Measurements from ENCODE around the gene BRWD1. TPM values are rescaled to one million over a fixed set of nuclear protein-coding genes. Genes with fewer than 3 reads are reported as not detected.

BRWD1 gene
- total RNA-seq, 4 donors from 2014 or later, result 63.8 to 281 (median 103) TPM

DNA sequence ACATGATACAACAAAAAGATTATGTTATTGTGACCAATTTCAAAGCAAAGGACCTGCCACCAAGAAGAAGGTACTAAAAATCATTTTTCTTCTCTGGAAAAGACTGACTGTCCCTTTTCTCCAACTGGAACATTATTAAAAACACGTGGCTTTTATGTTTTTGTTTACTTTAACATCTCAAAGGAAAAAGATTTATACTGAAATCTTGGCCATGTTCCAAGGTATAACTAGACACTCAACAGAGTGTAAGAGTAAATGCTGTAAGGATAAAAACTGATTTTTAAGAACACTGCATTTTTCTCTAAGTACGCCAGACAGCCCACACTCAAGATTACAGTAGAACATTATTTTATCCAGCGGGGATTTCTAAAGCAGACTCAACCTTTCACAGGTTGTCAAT, 62.1 kb downstream of the BRWD1 start:
- no peaks in the 10 kb centered on the region for H3K9me3 ChIP-seq
- intact Hi-C loops (cut with DNase I; ENCODE audit: low total_unique reads), result no loop called here
- TF ChIP-seq POLR2AphosphoS5 (IDR thresholded peaks at IDR 0.05) (no peak), EP300 (IDR thresholded peaks at IDR 0.05; ENCODE audit: low read depth) (no peak), POLR2A (IDR thresholded peaks at IDR 0.05) (no peak)
- TF ChIP-seq, protein P1, sequence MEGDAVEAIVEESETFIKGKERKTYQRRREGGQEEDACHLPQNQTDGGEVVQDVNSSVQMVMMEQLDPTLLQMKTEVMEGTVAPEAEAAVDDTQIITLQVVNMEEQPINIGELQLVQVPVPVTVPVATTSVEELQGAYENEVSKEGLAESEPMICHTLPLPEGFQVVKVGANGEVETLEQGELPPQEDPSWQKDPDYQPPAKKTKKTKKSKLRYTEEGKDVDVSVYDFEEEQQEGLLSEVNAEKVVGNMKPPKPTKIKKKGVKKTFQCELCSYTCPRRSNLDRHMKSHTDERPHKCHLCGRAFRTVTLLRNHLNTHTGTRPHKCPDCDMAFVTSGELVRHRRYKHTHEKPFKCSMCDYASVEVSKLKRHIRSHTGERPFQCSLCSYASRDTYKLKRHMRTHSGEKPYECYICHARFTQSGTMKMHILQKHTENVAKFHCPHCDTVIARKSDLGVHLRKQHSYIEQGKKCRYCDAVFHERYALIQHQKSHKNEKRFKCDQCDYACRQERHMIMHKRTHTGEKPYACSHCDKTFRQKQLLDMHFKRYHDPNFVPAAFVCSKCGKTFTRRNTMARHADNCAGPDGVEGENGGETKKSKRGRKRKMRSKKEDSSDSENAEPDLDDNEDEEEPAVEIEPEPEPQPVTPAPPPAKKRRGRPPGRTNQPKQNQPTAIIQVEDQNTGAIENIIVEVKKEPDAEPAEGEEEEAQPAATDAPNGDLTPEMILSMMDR (IDR thresholded peaks at IDR 0.05), result no peak
- no peaks in the 10 kb centered on the region for H3K27me3 ChIP-seq
- WGBS, 2 donors (ENCODE audit: low coverage in 1 of 2), result 44 to 66% methylated on average over 3 of the region's 3 CpGs
- H3K4me3 ChIP-seq, result no peak overlapping the region
- DNase-seq, result no peak
- H3K4me1 ChIP-seq, result peaks cover 0 to 24% (median 11%) of the 10 kb centered on the region in 4 donors
- in situ Hi-C loops (cut with MboI; ENCODE audit: low pct_ligation_motif_present in 1 of 4, low pct_unique_long_range_greater_than_20kb in 1 of 4, low sequenced_read_pairs in 3 of 4), result no loop called here
- H3K36me3 ChIP-seq, result peaks cover 0 to 31% (median 16%) of the 10 kb centered on the region in 4 donors
- H3K27ac ChIP-seq, result no peak overlapping the region

DNA sequence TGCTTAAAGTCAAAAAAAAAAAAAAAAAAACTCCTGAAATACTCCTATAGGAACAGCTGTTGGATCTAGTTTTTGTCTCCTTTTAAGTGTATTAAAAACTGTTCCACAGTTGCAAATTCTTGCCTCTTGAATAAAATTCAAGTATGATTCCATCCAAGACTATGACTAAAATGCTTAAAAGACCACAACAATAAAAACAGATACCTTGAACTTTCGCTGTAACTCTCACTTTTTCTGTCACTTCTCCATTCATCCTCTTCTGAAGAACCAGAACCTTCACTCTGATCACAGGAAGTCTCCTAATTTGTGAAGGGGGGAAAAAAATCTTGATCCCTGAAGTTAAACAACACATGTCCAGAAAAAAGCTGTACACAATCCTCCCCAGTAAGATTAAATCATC, 75.2 kb downstream of the BRWD1 start:
- intact Hi-C loops (cut with DNase I; ENCODE audit: low total_unique reads) (no loop called here), in situ Hi-C loops (cut with MboI; ENCODE audit: low pct_ligation_motif_present in 1 of 4, low pct_unique_long_range_greater_than_20kb in 1 of 4, low sequenced_read_pairs in 3 of 4) (no loop called here)
- Histone ChIP-seq H3K4me3 (no peak overlapping the region), H3K9me3 (no peaks in the 10 kb centered on the region), H3K27ac (no peak overlapping the region), H3K36me3 (peaks cover 0 to 56% (median 16%) of the 10 kb centered on the region in 4 donors), H3K27me3 (no peaks in the 10 kb centered on the region), H3K4me1 (no peaks in the 10 kb centered on the region)
- WGBS, 2 donors (ENCODE audit: low coverage in 1 of 2), result 92 to 100% methylated on average over 1 of the region's 1 CpG
- DNase-seq, result no peak
- TF ChIP-seq POLR2A (IDR thresholded peaks at IDR 0.05) (no peak), EP300 (IDR thresholded peaks at IDR 0.05; ENCODE audit: low read depth) (no peak), POLR2AphosphoS5 (IDR thresholded peaks at IDR 0.05) (no peak)
- TF ChIP-seq, protein P1 (IDR thresholded peaks at IDR 0.05), result no peak

DNA sequence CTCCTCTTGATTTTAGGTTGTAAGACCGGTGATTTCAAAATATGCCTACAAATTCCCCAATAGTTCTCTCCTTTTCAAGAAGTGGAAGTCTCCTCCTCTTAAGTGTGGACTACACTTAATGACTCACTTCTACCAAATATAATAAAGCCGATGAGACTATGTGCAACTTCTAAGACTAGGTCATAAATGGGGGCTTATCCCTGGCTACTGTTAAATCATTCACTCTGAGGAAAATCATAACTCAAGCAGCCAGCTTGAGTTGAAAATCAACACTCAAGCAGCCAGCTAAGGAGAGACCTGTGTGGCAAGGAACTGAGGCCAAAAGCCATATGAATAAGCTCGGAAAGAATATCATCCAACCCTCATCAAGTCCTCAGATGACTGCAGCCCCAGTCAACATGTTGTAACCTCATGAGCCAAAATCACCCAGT, 80.6 kb downstream of the BRWD1 start:
- WGBS, 2 donors (ENCODE audit: low coverage in 1 of 2), result 84 to 100% methylated on average over 1 to 3 of the region's 3 CpGs
- no peak overlapping the region for H3K27ac ChIP-seq

DNA sequence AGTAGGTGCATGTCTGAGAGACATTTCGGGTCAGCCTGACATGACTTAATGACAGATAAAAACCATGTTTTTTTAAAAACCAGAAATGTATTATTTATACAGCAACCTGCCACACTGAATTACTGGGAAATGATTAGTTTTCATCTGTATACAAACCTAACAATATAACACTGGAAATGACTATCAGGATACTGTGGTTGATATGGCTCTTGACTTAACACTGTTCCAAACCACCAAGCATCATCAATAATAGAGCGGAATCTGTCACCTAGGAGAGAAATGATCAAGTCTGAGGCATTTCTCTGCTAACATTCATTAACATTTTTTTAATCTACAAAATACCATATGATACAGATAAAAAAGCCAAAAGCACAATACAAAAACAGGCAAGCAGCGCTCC, 88.5 kb downstream of the BRWD1 start:
- DNase-seq, result no peak
- no peaks in the 10 kb centered on the region for H3K27me3 ChIP-seq
- H3K4me1 ChIP-seq, result no peaks in the 10 kb centered on the region
- no peak overlapping the region for H3K27ac ChIP-seq
- no peak overlapping the region for H3K4me3 ChIP-seq
- in situ Hi-C loops (cut with MboI; ENCODE audit: low pct_ligation_motif_present in 1 of 4, low pct_unique_long_range_greater_than_20kb in 1 of 4, low sequenced_read_pairs in 3 of 4), result no loop called here
- TF ChIP-seq, protein P1 (IDR thresholded peaks at IDR 0.05), result no peak
- TF ChIP-seq POLR2A (IDR thresholded peaks at IDR 0.05) (no peak), EP300 (IDR thresholded peaks at IDR 0.05; ENCODE audit: low read depth) (no peak), POLR2AphosphoS5 (IDR thresholded peaks at IDR 0.05) (no peak)
- intact Hi-C loops (cut with DNase I; ENCODE audit: low total_unique reads), result no loop called here
- 97 to 98% methylated on average over 3 of the region's 3 CpGs for WGBS, 2 donors (ENCODE audit: low coverage in 1 of 2)
- H3K36me3 ChIP-seq, result peaks cover 0 to 52% (median 17%) of the 10 kb centered on the region in 4 donors
- H3K9me3 ChIP-seq, result no peaks in the 10 kb centered on the region

More for the DNA sequence above, 80.6 kb downstream of the BRWD1 start:
- in situ Hi-C loops (cut with MboI; ENCODE audit: low pct_ligation_motif_present in 1 of 4, low pct_unique_long_range_greater_than_20kb in 1 of 4, low sequenced_read_pairs in 3 of 4), result no loop called here
- H3K9me3 ChIP-seq, result no peaks in the 10 kb centered on the region
- H3K36me3 ChIP-seq, result peaks cover 0 to 49% (median 20%) of the 10 kb centered on the region in 4 donors
- H3K4me3 ChIP-seq, result no peak overlapping the region
- TF ChIP-seq POLR2A (IDR thresholded peaks at IDR 0.05) (no peak), POLR2AphosphoS5 (IDR thresholded peaks at IDR 0.05) (no peak), EP300 (IDR thresholded peaks at IDR 0.05; ENCODE audit: low read depth) (no peak)
- TF ChIP-seq, protein P1 (IDR thresholded peaks at IDR 0.05), result no peak
- no peaks in the 10 kb centered on the region for H3K4me1 ChIP-seq
- no peak for DNase-seq
- intact Hi-C loops (cut with DNase I; ENCODE audit: low total_unique reads), result no loop called here
- H3K27me3 ChIP-seq, result no peaks in the 10 kb centered on the region

All from transverse colon (tissue), 4 donors.